ENCODE measurements around the gene ADAM33. TPM values are rescaled to one million over a fixed set of nuclear protein-coding genes. Genes with fewer than 3 reads are reported as not detected.

The ADAM33 gene
- total and polyA plus RNA-seq, 2 of the 13 experiments (the other 11 are each of a cell fraction or from before 2014, with no cell fraction given) = not detected

GRCh38 chr20:3724356-3724755 is 42.5 kb upstream of the ADAM33 start:
- no peak for ATAC-seq
- TF ChIP-seq YEATS2 (CRISPR knock-in tag; IDR thresholded peaks at IDR 0.05; ENCODE audit: borderline replicate concordance) (no peak), ZKSCAN5 (CRISPR knock-in tag; IDR thresholded peaks at IDR 0.05) (no peak), ZNF512B (CRISPR knock-in tag; IDR thresholded peaks at IDR 0.05; ENCODE audit: borderline replicate concordance) (no peak), PLRG1 (conservative IDR thresholded peaks at IDR 0.05) (no peak), KDM2A (CRISPR knock-in tag; IDR thresholded peaks at IDR 0.05; ENCODE audit: borderline replicate concordance, low read depth) (no peak), ZNF616 (CRISPR knock-in tag; IDR thresholded peaks at IDR 0.05; ENCODE audit: low read depth) (no peak), ZNF788 (CRISPR knock-in tag; IDR thresholded peaks at IDR 0.05; ENCODE audit: borderline replicate concordance) (no peak), ZNF574 (CRISPR knock-in tag; IDR thresholded peaks at IDR 0.05) (no peak), HIVEP1 (CRISPR knock-in tag; IDR thresholded peaks at IDR 0.05) (no peak), ZNF547 (CRISPR knock-in tag; IDR thresholded peaks at IDR 0.05) (no peak), PRPF4 (IDR thresholded peaks at IDR 0.05; ENCODE audit: low read depth, low read length, poor library complexity, severe bottlenecking) (no peak), ZNF609 (CRISPR knock-in tag; IDR thresholded peaks at IDR 0.05; ENCODE audit: borderline replicate concordance) (no peak), ZKSCAN8 (CRISPR knock-in tag; IDR thresholded peaks at IDR 0.05; ENCODE audit: borderline replicate concordance) (no peak), PCBP1 (IDR thresholded peaks at IDR 0.05; ENCODE audit: borderline replicate concordance, low read depth, low read length) (no peak), WIZ (CRISPR knock-in tag; IDR thresholded peaks at IDR 0.05) (no peak), TBL1XR1 (IDR thresholded peaks at IDR 0.05; ENCODE audit: borderline replicate concordance, low read length, partially characterized antibody) (no peak)

More at GRCh38 chr20:3724356-3724755, 42.5 kb upstream of the ADAM33 start:
- DNase-seq (ENCODE audit: low spot score) = no peak
- Histone ChIP-seq H2AFZ (ENCODE audit: low read length) (no peak overlapping the region), H3K9ac (ENCODE audit: insufficient read depth, low read depth, low read length) (no peak overlapping the region), H3K4me3 (replicated peaks in 1 of 3; ENCODE audit: insufficient read depth in 1 of 3, low read depth in 2 of 3, low read length in 3 of 3) (no peak overlapping the region), H3K4me1 (ENCODE audit: insufficient read depth, low read length) (no peaks in the 10 kb centered on the region), H3K79me2 (ENCODE audit: insufficient read depth, low read length) (no peaks in the 10 kb centered on the region), H4K20me1 (ENCODE audit: insufficient read depth, low read length) (no peaks in the 10 kb centered on the region), H3K27ac (ENCODE audit: extremely low read length, insufficient read depth, low read length) (no peak overlapping the region), H3K4me2 (ENCODE audit: low read depth, low read length) (no peak overlapping the region), H3K9me3 (ENCODE audit: low read length) (no peaks in the 10 kb centered on the region), H3K36me3 (replicated peaks in 1 of 2; ENCODE audit: control insufficient read depth in 1 of 2, insufficient read depth in 2 of 2, low read length in 2 of 2) (no peaks in the 10 kb centered on the region), H3K27me3 (ENCODE audit: control insufficient read depth in 1 of 2, insufficient read depth in 2 of 2, low read length in 2 of 2) (peaks cover 7 to 33% of the 10 kb centered on the region in 2 experiments)
- WGBS (ENCODE audit: low lambda C conversion rate) = 27% methylated on average over 4 of the region's 4 CpGs
- no peak for FAIRE-seq
- CTCF ChIA-PET (ENCODE audit: low intra/inter-chr PET ratio, low total read pairs) = no interaction called here
- no TSS peak for BruUV-seq (replicated peaks)
- POLR2A ChIA-PET = no interaction called here
- intact Hi-C loops (cut with micrococcal nuclease; ENCODE audit: unreplicated experiment) = no loop called here
- in situ Hi-C loops (cut with HindIII; ENCODE audit: extremely low pct_ligation_motif_present, low pct_unique_long_range_greater_than_20kb) = no loop called here
